GM10248 (cell line): ENCODE data around the gene LRBA.

Source experiments
- CTCF ChIA-PET: fragments of 300-600 bp; sonication (Branson Sonifier 250); formaldehyde crosslinking; extraction: SDS; loops from one replicate; lab custom pipeline; 2021; ENCODE audit warnings: antibody characterized with exemption; lab: Yijun Ruan, JAX
- POLR2A ChIA-PET: fragments of 350-650 bp; sonication (Branson Sonifier 250); formaldehyde crosslinking; extraction: SDS; loops from one replicate; lab custom pipeline; 2020; ENCODE audit warnings: antibody characterized with exemption; lab: Yijun Ruan, JAX
- DNase-seq: peaks from one replicate; pipeline ENCODE4 v3.0.0; 2012; ENCODE audit errors: extremely low spot score
- CTCF ChIP-seq: IDR thresholded peaks from 2 replicates; pipeline ENCODE4 v1.5.1; 2012; ENCODE audit warnings: mild to moderate bottlenecking, low read depth; ENCODE audit errors: extremely low read depth, missing control alignments, control extremely low read depth

Gene LRBA

GRCh38 chr4:150382028-150382427 is 633.1 kb downstream of the LRBA start:
- no peak for TF ChIP-seq CTCF
- POLR2A ChIA-PET: no interaction called here
- DNase-seq: no peak
- CTCF ChIA-PET: no interaction called here

GRCh38 chr4:150381609-150382008 is 633.5 kb downstream of the LRBA start:
- POLR2A ChIA-PET: no interaction called here
- no peak for TF ChIP-seq CTCF
- CTCF ChIA-PET: no interaction called here
- DNase-seq: no peak

- TF ChIP-seq CTCF: no peak
- CTCF ChIA-PET: no interaction called here
- DNase-seq: no peak
- POLR2A ChIA-PET: no interaction called here
Observed at GRCh38 chr4:150381036-150381435, 634.0 kb downstream of the LRBA start.

- no peak for DNase-seq
- ChIA-PET POLR2A (no interaction called here), CTCF (interaction anchor here (2.3 kb wide), 1 partner anchor 13 kb away, joined by 9 read pairs; no protein-coding TSS in a partner anchor)
- TF ChIP-seq CTCF: no peak
Observed at GRCh38 chr4:150379454-150379853, 635.6 kb downstream of the LRBA start.

- ChIA-PET POLR2A (no interaction called here), CTCF (interaction anchor here (0.9 kb wide), 1 partner anchor 10 kb away, joined by 3 read pairs; no protein-coding TSS in a partner anchor)
- DNase-seq: no peak
Observed at GRCh38 chr4:150375025-150375424, 640.1 kb downstream of the LRBA start.

GRCh38 chr4:150371869-150372268 is 643.2 kb downstream of the LRBA start:
- TF ChIP-seq CTCF: no peak
- CTCF ChIA-PET: interaction anchor here (0.9 to 1.5 kb wide), 2 partner anchors 9 to 57 kb away, joined by 3 read pairs; no protein-coding TSS in a partner anchor
- POLR2A ChIA-PET: no interaction called here
- DNase-seq: no peak

More at GRCh38 chr4:150375025-150375424, 640.1 kb downstream of the LRBA start:
- no peak for TF ChIP-seq CTCF
